ENCODE measurements around the gene MAN2C1. TPM values are rescaled to one million over a fixed set of nuclear protein-coding genes. Genes with fewer than 3 reads are reported as not detected.
"Not testable (repeated sequence)": the region's sequence is repeated elsewhere in the genome, so short reads cannot be mapped to it uniquely, and the experiment has no call there.

Gene MAN2C1
- total RNA-seq, 3 donors from 2014 or later: 112 to 259 (median 169) TPM

- no peak for TF ChIP-seq POLR2A (IDR thresholded peaks at IDR 0.05)
- TF ChIP-seq CTCF (IDR thresholded peaks at IDR 0.05): no peak
- no peak for TF ChIP-seq POLR2AphosphoS5 (IDR thresholded peaks at IDR 0.05)
- Histone ChIP-seq H3K27ac (no peak overlapping the region), H3K4me1 (no peaks in the 10 kb centered on the region), H3K36me3 (peaks cover 4% of the 10 kb centered on the region), H3K9me3 (no peaks in the 10 kb centered on the region), H3K27me3 (no peaks in the 10 kb centered on the region), H3K4me3 (no peak overlapping the region)
- no peak for DNase-seq (ENCODE audit: low spot score in 2 of 2)
- intact Hi-C loops (cut with DNase I; ENCODE audit: low total_unique reads): no loop called here
These were observed 29.1 kb upstream of the MAN2C1 start for GRCh38 chr15:75397494-75397893.

GRCh38 chr15:75389791-75390382 is 21.5 kb upstream of the MAN2C1 start:
- no peak for DNase-seq (ENCODE audit: low spot score in 2 of 2)
- Histone ChIP-seq H3K27ac (no peak overlapping the region), H3K36me3 (peaks cover 16% of the 10 kb centered on the region), H3K27me3 (no peaks in the 10 kb centered on the region), H3K9me3 (no peaks in the 10 kb centered on the region), H3K4me1 (no peaks in the 10 kb centered on the region), H3K4me3 (no peak overlapping the region)
- intact Hi-C loops (cut with DNase I; ENCODE audit: low total_unique reads): no loop called here
- TF ChIP-seq POLR2AphosphoS5 (IDR thresholded peaks at IDR 0.05) (no peak), CTCF (IDR thresholded peaks at IDR 0.05) (no peak)

- H3K4me3 ChIP-seq; H3K27me3 ChIP-seq; H3K9me3 ChIP-seq; intact Hi-C loops (cut with DNase I; ENCODE audit: low total_unique reads); H3K4me1 ChIP-seq; DNase-seq (ENCODE audit: low spot score in 2 of 2); H3K27ac ChIP-seq: not testable (repeated sequence)
- H3K36me3 ChIP-seq: peaks cover 22% of the 10 kb centered on the region
These were observed 15.6 kb upstream of the MAN2C1 start for GRCh38 chr15:75383986-75384385.

- peaks cover 22% of the 10 kb centered on the region for H3K36me3 ChIP-seq
- H3K4me1 ChIP-seq: no peaks in the 10 kb centered on the region
- no peaks in the 10 kb centered on the region for H3K9me3 ChIP-seq
- no peaks in the 10 kb centered on the region for H3K27me3 ChIP-seq
- H3K27ac ChIP-seq: no peak overlapping the region
- TF ChIP-seq CTCF (IDR thresholded peaks at IDR 0.05) (no peak), POLR2AphosphoS5 (IDR thresholded peaks at IDR 0.05) (no peak), POLR2A (IDR thresholded peaks at IDR 0.05) (no peak)
- no peak overlapping the region for H3K4me3 ChIP-seq
- DNase-seq (ENCODE audit: low spot score in 2 of 2): no peak
- intact Hi-C loops (cut with DNase I; ENCODE audit: low total_unique reads): no loop called here
These were observed 12.4 kb upstream of the MAN2C1 start for GRCh38 chr15:75380773-75381172.

DNA sequence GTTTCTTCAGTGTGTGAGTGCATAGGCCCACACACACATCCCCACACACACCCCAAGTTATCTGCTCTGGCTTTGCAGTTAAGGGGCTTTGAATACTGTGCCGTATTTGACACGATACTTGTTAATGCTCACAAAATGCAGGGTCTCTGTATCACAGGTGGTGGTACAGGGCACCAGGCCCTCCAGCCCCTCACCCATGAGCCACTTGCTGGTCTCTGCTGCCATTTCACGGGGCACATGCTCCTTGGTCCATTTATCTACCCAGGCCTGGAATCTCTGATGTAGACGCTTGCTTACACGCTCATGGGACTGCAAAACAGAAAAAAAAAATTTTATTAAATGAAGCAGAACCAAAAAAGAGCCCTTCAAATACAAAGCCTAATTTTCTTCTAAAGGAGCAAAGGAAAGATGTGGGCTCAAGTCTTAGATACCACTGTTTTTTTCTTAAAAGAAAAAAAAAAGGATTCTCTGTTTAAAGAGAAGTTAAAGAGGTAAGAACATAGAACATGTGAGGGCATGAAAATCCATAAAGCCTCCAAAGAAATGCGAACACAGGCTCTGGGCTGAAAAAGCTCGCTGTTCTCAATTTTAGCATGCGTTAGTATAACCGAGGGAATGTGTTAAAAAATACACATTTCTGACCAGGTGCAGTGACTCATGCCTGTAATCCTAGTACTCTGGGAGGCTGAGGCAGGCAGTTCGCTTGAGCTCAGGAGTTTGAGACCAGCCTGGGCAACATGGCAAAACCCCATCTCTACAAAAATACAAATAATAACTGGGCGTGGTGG is 3.7 kb upstream of the MAN2C1 start:
- Histone ChIP-seq H3K27ac (no peak overlapping the region), H3K9me3 (no peaks in the 10 kb centered on the region), H3K4me3 (no peak overlapping the region), H3K36me3 (peaks cover 7% of the 10 kb centered on the region), H3K4me1 (peaks cover 6 to 8% of the 10 kb centered on the region in 2 donors), H3K27me3 (no peaks in the 10 kb centered on the region)
- intact Hi-C loops (cut with DNase I; ENCODE audit: low total_unique reads): no loop called here
- no peak for DNase-seq (ENCODE audit: low spot score in 2 of 2)
- TF ChIP-seq POLR2AphosphoS5 (IDR thresholded peaks at IDR 0.05) (no peak), CTCF (IDR thresholded peaks at IDR 0.05) (no peak), POLR2A (IDR thresholded peaks at IDR 0.05) (no peak)

All from breast epithelium (tissue), 4 donors.